Suppressor macrophage (primary cell): ENCODE results near the gene PPP1R36.
A peak's percentile ranks its signal among the peaks of the same experiment; 100 is the strongest.
"Not testable (repeated sequence)": the region's sequence is repeated elsewhere in the genome, so short reads cannot be mapped to it uniquely, and the experiment has no call there.

Source experiments
- DNase-seq, 4 experiments: peaks; one replicate each; pipeline ENCODE4 v3.0.0-alpha.2; 2020 to 2022

The PPP1R36 gene

DNA sequence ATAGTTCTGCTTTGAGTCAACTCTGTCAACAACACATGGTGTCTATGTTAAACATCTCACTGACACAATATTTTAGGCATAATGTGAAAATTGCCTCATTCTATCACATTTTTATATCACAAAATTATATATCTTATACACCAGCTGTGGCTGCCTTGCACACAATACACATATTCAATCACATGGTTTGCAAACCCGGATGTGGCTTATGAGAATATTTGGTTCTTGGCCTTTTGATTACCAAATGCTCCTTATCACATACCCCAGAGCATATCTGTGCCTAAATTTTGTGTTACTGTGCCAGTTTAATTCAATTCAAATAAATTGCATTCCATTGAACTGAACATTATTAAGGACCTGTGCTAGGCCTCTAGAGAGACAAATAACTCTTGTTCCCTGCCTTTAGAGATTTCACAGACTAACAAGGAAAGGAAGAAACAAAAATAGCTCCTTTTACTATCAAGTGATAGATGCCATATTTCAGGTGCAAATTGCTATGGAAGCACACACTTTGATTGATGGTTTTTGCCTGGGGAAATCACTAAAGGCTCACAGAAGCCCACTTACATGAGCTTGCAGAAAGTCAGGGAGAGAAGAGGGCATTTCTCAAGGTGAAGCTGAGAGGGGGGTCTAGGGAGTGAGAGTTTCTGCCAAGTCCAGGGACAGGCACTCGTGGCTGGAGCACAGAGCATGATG is 63.4 kb downstream of the PPP1R36 start:
- DNase-seq, result no peak

DNA sequence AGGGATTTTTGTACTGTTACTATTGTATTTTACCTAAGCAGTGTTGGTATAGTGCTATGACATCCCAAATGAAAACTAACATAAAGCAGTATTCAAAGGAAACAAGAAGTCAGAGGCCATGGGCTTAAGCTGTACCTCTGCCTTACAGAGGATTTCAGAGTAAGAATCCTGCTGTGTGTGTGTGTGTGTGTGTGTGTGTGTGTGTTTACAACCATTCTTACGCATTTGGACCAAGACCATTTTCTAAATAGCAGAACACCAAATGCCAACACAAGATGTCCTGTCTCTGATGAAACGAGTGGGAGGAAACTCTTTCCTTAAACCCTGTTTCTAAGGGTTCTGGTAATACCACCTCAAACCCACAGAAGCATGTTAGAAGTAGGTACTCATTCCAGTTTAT is 64.4 kb downstream of the PPP1R36 start:
- no peak for DNase-seq

DNA sequence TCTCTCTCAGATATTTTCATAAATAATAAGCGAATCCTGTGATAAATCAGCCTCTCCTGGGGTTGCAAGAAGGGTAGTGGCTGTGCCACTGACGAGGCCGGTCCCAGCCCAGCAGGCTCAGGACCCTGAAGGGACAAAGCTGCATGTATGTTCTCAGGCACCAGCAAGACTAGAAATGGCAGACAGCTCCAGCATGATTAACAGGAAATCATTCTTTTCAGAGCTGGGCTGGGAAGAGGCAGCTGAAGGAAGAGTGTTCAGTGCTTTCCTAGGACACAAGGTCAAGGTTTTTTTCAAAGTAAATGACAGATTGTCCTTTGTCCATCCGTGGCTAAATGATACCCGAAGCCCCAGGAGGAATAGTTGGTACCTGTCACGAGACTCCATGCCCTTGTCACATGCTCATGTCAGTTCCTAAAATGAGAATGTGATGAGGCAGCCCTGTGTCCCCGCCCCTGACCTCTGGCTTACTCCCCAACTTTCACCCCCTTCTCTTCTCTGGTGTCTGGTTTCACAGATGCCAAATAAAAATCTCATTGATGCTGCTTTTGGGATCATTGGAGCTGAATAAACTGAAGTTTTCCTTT is 65.1 kb downstream of the PPP1R36 start:
- peak in 3 of 4 experiments; percentile 8 to 23 (median 17) for DNase-seq

DNA sequence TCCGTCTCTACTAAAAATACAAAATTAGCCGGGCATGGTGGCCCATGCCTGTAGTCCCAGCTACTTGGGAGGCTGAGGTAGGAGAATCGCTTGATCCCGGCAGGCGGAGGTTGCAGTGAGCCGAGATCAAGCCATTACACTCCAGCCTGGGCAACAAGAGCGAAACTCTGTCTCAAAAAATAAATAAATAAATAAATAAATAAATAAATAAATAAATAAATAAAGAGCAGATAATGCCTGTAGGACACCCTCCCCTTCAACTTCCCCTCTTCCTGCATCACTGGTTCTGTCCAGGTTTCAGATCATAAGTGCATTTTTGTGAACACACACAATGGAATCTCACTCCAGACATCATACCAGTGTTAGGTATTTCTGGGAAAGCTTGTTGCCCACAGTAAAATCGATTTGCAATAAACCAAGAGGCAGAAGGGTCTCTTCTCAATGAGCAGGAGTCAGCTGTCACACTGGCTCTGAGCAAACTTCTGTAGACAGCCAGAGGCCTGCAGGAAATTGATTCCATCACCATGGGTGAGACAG is 68.2 kb downstream of the PPP1R36 start:
- not testable (repeated sequence) for DNase-seq

DNA sequence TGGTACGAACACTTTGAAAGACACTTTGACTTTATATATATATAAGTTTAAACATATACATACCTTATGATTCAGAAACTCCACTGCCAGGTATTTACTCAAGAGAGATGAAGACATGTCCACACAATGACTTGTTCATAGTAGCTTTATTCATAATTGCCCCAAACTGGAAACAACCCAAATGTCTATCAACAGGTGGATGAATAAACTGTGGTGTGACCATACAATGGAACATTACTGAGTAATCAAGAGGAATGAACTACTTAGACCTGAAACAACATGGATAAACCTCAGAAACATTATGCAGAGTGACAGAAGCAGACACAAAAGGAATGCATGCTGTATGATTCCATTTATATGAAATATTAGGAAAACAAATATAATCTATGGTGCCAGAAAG is 71.1 kb downstream of the PPP1R36 start:
- no peak for DNase-seq

DNA sequence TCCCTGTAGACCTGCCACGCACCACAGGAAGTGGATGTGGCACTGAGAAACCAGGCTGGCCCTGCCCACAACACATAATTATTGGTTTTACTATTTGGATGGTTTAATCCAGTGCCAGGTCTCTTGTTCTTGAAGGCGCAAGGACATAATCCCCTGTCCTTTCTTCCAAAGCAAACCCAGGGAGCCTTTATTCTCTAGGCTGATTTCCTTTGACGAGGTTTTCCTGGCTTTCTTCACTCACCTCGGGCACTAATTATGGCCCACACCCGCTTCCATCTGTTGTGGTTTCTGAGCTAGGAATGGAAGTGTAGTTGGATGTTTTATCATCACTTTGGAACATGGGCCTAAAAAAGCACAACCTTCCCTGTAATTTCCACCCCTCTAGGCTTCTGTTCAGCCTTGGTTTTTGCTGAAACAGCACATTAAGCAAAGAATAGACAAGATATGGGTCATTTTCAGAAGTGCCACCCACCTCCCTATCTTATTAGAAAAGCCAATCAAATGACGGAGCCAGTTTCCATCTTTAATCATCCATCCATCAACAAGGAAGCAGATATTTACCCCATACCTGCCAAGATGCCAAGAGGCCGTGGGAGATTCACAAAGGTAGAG is 73.9 kb downstream of the PPP1R36 start:
- DNase-seq, result no peak

DNA sequence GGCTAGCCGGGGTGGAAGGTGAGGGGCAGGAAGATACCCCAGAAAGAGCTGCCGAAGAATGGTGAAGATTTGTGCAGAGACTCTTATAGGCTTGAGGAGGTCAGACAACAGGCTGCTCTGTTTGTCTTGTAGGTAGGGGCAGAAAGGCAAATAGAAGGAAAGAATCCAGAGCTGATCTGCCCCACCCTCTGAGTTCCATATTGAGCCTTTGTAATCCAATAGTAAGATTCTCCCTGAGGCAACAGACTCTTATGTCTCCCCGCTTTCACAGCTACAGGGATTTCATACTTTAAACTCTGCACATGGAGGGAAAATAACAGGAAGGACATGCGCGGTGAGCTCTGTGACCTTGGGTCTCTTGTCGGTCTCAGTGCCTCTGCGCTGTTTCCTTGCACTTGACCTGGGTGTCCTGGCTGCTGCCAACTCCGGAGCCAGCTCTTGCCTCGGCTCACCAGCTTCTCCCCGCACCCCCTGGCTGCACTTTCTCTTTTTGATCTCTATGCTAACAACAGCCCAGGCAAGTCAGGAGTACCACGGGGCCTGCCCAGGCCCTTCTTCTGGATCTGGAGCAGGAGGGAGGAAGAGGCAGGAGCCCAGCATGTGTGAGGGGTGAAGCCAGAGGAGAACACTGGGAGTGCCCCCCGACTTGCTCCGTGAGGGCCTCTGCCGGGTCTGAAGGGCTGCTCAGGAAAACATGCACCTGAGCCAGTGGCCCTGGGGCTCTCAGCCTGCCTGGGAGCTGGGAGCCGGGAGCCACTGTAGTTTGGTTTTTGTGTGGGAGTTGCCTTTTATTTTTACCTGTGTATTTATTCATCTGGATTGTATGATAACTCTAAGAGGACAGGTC is 75.8 kb downstream of the PPP1R36 start:
- DNase-seq, result no peak

DNA sequence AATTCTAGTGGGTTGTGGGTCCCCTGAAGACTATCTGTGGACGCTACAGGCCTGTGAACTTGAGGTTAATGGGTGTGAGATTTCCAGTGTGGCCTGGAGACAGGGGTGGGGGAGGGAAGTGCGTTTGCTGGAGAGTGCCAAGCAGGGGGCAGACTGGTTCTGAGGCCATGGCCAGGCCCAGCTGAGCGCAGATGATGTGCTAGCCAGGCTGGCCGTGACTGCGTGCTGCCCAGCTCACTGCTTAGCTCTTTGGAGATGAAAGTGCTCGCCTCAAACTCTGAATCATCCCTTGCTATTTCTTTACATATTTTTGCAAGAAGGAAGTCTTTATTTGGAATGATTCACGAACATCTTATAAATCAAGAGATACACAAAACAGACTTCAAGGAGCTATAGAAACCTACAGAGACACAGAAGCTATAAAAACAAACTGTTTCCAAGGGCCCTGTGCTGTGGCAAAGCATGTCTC is 79.2 kb downstream of the PPP1R36 start:
- no peak for DNase-seq

DNA sequence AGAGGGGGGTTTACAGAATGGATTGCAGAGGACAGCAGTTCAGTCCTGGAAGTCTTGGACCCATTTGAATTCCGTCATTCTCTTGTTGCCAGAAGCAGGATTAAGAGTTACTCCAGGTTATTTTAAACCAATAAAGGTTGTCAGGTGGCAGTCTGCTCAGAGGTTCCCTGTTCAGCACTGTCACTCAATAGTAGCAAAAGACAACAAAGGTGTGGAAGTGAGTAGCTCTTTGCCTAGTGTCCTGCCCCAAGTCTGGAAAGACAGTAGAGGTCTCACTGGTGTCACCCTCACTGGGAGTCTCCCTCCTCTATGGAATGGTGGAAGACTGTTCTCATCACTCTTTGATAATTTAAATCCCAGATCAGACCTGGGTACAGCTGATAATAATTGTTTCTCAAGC is 81.0 kb downstream of the PPP1R36 start:
- DNase-seq, result no peak

DNA sequence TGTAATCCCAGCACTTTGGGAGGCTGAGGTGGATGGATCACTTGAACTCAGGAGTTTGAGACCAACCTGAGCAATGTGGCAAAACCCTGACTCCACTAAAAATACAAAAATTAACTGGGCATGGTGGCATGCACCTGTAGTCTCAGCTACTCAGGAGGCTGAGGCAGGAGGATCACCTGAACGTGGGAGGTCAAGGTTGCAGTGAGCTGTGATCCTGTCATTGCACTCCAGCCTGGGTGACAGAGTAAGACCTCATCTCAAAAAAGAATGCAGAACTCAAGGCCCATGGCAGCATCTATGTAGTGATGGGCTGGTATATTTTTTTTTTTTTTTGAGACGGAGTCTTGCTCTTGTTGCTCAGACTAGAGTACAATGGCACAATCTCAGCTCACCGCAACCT is 81.5 kb downstream of the PPP1R36 start:
- DNase-seq, result not testable (repeated sequence)

DNA sequence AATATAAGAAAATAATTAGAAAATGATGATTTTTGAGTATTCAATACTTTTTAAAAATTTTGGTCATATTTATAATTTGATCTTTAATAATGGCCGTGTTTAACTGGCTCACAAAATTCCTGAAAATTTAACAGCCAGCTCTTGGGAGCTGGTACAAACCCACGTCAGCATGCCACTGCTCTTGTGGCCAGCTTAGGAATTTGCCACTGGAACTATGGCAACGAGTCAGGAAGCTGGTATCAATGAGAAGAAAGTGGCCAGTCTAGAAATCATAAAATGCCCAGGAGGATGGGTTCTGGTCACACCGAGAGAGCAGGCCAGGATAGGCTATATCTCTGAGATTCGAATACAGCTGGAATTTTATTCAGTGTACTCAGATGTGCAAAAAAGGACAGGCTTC is 82.3 kb downstream of the PPP1R36 start:
- no peak for DNase-seq

DNA sequence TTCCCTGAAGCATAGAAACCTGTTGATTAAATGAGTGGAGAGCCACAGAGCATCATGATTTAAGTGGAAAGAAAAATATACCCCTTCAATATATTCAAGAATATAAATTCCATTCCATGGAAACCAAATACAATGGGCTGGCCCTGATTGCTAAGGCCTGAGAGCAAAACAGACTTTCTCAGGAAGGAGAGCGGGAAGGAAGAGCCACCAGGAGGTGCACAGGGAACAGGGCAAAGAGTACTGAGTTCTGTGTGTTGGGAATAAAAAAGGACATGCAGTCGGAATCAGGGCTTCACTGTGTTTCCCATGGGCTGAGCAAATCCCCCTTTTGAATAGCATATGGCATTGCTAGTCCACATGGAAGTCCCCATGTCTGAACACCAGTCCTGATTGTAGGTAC is 84.8 kb downstream of the PPP1R36 start:
- DNase-seq, result no peak

DNA sequence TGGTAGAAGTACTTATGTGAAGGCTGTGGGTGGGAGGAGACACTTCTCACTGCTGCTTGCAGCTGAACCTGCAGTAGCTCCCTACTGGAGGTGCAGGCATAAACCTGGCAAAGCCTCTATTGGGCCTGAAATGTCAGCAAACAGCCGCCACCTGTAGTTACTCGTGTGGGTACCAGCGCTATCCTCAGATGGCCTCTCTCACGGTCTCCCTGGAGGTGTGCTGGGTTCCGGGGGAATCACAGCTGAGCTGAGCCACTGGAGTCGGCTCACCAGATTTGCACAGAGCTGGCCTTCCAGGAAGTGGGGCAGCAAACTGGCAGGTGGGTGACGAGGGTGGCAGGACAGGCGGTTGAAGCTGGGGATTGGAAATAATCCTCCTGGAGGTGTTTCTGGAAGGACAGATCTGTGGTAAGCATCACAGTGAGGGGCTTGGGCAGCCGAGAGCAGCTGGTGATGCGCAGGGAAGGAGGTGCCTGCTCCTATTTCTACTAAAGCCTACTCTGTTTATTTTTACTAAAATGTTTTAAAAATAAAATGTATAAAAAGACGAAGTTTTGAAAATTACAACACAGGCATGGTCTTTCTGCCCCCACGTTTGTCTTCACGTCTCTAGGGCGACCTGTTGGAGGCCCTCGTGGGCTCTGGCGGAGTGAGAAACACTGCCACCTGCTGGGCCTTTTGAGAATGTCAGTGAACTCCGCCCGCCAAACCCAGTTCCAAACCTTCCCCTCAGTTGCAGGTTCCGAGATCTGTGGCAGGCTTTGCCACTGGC is 86.6 kb downstream of the PPP1R36 start:
- peak; percentile 74 to 85 (median 84) for DNase-seq

DNA sequence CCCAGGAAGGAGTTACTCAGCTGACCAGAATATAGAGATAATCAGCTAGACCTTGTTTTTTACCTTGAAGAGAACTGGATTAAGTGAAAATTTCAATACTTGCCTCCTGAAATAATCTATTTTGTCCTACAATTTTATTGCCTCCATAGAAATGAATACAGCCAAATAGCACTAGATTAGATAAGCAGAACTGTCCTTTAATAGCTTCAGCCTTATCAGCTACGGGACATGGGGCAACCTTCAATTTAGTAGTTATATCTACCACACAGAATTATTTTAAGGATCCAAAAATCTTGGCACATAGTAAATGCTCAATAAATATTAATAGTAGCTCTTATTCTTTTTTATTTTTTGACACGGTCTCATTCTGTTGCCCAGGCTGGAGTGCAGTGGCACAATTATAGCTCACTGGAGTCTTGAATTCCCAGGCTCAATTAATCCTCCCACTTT is 87.2 kb downstream of the PPP1R36 start:
- DNase-seq, result no peak

DNA sequence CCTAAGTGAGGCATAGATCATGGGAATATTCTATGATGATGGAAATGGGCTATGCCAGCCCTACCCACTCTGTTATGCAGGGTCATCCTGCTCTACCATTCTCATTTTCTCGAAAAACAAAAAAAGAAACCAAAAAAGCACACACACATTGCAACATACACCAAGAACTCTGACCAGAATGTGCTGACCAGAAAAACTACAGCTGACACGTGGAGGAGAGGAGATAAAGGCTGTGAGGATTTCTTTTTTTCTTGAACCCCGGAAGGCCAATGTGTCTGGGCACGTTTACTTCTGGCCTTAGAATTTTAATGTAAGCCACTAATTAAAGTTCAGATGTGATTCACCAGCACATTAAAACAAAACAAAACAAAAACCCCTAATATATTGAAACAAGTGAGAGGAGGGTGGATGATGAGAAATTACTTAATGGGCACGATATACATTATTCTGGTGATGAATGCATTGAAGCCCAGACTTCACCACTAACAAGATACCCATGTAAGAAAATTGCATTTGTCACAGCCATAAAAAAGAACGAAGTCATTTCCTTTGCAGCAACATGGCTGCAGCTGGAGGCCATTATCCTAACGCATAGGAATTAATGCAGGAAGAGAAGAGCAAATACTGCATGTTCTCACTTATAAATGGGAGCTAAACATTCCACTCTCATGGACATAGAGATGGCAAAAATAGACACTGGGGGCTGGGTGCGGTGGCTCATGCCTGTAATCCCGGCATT is 88.1 kb downstream of the PPP1R36 start:
- DNase-seq, result no peak

DNA sequence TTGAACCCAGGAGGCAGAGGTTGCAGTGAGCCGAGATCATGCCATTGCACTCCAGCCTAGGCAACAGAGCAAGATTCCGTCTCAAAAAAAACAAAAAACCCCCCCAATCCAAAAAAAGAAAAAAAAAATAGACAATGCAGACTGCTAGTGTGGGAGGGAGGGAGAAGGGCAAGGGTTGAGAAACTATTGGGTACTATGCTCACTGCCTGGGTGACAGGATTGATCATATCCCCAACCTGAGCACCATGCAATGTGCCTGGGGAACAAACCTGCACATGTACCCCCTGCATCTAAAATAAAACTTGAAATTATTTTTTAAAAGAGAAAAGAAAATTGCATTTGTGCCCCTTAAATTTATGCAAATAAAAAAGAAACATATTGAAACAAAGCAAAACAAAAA is 88.9 kb downstream of the PPP1R36 start:
- DNase-seq, result no peak
